Stimulated activated CD4-positive, alpha-beta T cell treated with anti-CD3 and anti-CD28 coated beads, Interleukin-12 subunit alpha, Interleukin-12 subunit beta, amount 100 ng/mL, for 4 hours (primary cell): Measurements from ENCODE around the gene SLCO2A1.

ENCODE experiments used
- DNase-seq: peaks from one replicate; pipeline ENCODE4 v3.0.0-alpha.2; 2020

Gene SLCO2A1

GRCh38 chr3:134033315-134033996 is 3.7 kb upstream of the SLCO2A1 start:
- DNase-seq = no peak

- DNase-seq = no peak
These were observed 1.7 kb upstream of the SLCO2A1 start for GRCh38 chr3:134031348-134031915.

- no peak for DNase-seq
These were observed 938 bp upstream of the SLCO2A1 start for GRCh38 chr3:134030379-134031347.

- DNase-seq = no peak
These were observed 430 bp downstream of the SLCO2A1 start for GRCh38 chr3:134029256-134029733.

- no peak for DNase-seq
These were observed 1.1 kb downstream of the SLCO2A1 start for GRCh38 chr3:134028486-134029255.

GRCh38 chr3:134027631-134028030 is 2.1 kb downstream of the SLCO2A1 start:
- no peak for DNase-seq

- no peak for DNase-seq
These were observed 9.5 kb downstream of the SLCO2A1 start for GRCh38 chr3:134020135-134020680.

GRCh38 chr3:134018850-134019249 is 10.9 kb downstream of the SLCO2A1 start:
- DNase-seq = no peak

GRCh38 chr3:134018406-134018805 is 11.3 kb downstream of the SLCO2A1 start:
- DNase-seq = no peak

GRCh38 chr3:134017490-134017889 is 12.2 kb downstream of the SLCO2A1 start:
- no peak for DNase-seq

GRCh38 chr3:134014270-134014669 is 15.5 kb downstream of the SLCO2A1 start:
- DNase-seq = no peak

GRCh38 chr3:134013280-134013679 is 16.4 kb downstream of the SLCO2A1 start:
- no peak for DNase-seq

- DNase-seq = no peak
These were observed 20.3 kb downstream of the SLCO2A1 start for GRCh38 chr3:134009345-134010000.

- DNase-seq = no peak
These were observed 21.0 kb downstream of the SLCO2A1 start for GRCh38 chr3:134008630-134009156.

GRCh38 chr3:134007819-134008218 is 21.9 kb downstream of the SLCO2A1 start:
- DNase-seq = no peak

- DNase-seq = no peak
These were observed 24.9 kb downstream of the SLCO2A1 start for GRCh38 chr3:134004841-134005240.

GRCh38 chr3:134003066-134003465 is 26.7 kb downstream of the SLCO2A1 start:
- no peak for DNase-seq

- no peak for DNase-seq
These were observed 27.4 kb downstream of the SLCO2A1 start for GRCh38 chr3:134002306-134002705.

- DNase-seq = no peak
These were observed 28.5 kb downstream of the SLCO2A1 start for GRCh38 chr3:134001251-134001650.

GRCh38 chr3:133999891-134000685 is 29.6 kb downstream of the SLCO2A1 start:
- DNase-seq = no peak
